H1 (cell line): ENCODE measurements around the gene AHR. TPM values are rescaled to one million over a fixed set of nuclear protein-coding genes. Genes with fewer than 3 reads are reported as not detected.

Experiments used
- CTCF ChIA-PET: fragments of 300-600 bp; sonication (Branson Sonifier 250); formaldehyde crosslinking; loops from one replicate; lab custom pipeline; 2021; ENCODE audit not compliant: partially characterized antibody; lab: Charles Lee
- POLR2A ChIA-PET: fragments of 300-600 bp; sonication (Branson Sonifier 250); formaldehyde crosslinking; loops from one replicate; lab custom pipeline; 2021; ENCODE audit warnings: inconsistent platforms; ENCODE audit not compliant: partially characterized antibody; lab: Charles Lee
- DNase-seq, 2 experiments: peaks; one replicate each; pipeline versions ENCODE4 v3.0.0 to v3.0.0-alpha.2; 2010 to 2022; ENCODE audit warnings: low spot score in 2 of 2, low read depth in 1 of 2, mixed read lengths in 1 of 2
- FAIRE-seq: peaks from 2 replicates; lab custom pipeline; 2011; peaks lifted over from hg19 to GRCh38; lab: Jason Lieb, UNC
- H2AFZ ChIP-seq: 2 replicates; pipeline ENCODE4 v1.8.1; 2012; ENCODE audit warnings: low read length, inconsistent platforms
- H2AK5ac ChIP-seq: 2 replicates; pipeline ENCODE4 v1.6.1; 2013; ENCODE audit warnings: low read depth, low read length
- H2BK120ac ChIP-seq: replicated peaks from 2 replicates; pipeline ENCODE3; 2013; ENCODE audit warnings: low read depth, low read length, inconsistent platforms
- H2BK12ac ChIP-seq: 2 replicates; pipeline ENCODE4 v1.6.1; 2013; ENCODE audit warnings: low read depth, low read length
- H2BK15ac ChIP-seq: 2 replicates; pipeline ENCODE4 v1.6.1; 2013; ENCODE audit warnings: low read length
- H2BK20ac ChIP-seq: 2 replicates; pipeline ENCODE4 v1.6.1; 2013; ENCODE audit warnings: low read length
- H2BK5ac ChIP-seq: 2 replicates; pipeline ENCODE4 v1.6.1; 2013; ENCODE audit warnings: low read depth, low read length
- H3K14ac ChIP-seq: 2 replicates; pipeline ENCODE4 v1.6.1; 2013; ENCODE audit warnings: inconsistent platforms; ENCODE audit not compliant: insufficient read length
- H3K18ac ChIP-seq: 2 replicates; pipeline ENCODE4 v1.6.1; 2013; ENCODE audit warnings: low read length; ENCODE audit errors: extremely low read depth
- H3K23ac ChIP-seq: 2 replicates; pipeline ENCODE4 v1.6.1; 2013; ENCODE audit warnings: inconsistent platforms; ENCODE audit not compliant: insufficient read length
- H3K23me2 ChIP-seq: 2 replicates; pipeline ENCODE4 v1.6.1; 2013; ENCODE audit warnings: low read depth, low read length
- H3K27ac ChIP-seq: 2 replicates; pipeline ENCODE4 v1.6.1; 2011; ENCODE audit warnings: low read depth, low read length, inconsistent platforms
- H3K27me3 ChIP-seq, 4 experiments: replicated peaks in 1 of 4; 1 replicate in 1 of 4; 2 replicates in 3 of 4; pipeline versions ENCODE4 v1.6.1 to v1.8.1; 2011 to 2013; ENCODE audit warnings: low read length in 3 of 4, mild to moderate bottlenecking in 3 of 4, inconsistent platforms in 2 of 4, mixed read lengths in 2 of 4, moderate library complexity in 1 of 4; ENCODE audit not compliant: control insufficient read depth in 3 of 4, insufficient read depth in 3 of 4; ENCODE audit errors: extremely low read depth in 1 of 4
- H3K36me3 ChIP-seq, 4 experiments: 2 replicates each; pipeline versions ENCODE4 v1.6.1 to v1.8.1; 2011 to 2013; ENCODE audit warnings: mild to moderate bottlenecking in 4 of 4, low read length in 3 of 4, moderate library complexity in 2 of 4, control low read depth in 1 of 4, inconsistent platforms in 1 of 4; ENCODE audit not compliant: insufficient read depth in 4 of 4, control insufficient read depth in 2 of 4
- H3K4ac ChIP-seq: replicated peaks from 2 replicates; pipeline ENCODE3; 2013; ENCODE audit warnings: low read length, low read depth, mixed read lengths, inconsistent platforms; ENCODE audit not compliant: insufficient read length
- H3K4me1 ChIP-seq, 4 experiments: replicated peaks in 1 of 4; 1 replicate in 1 of 4; 2 replicates in 3 of 4; pipeline versions ENCODE4 v1.6.1 to v1.8.1; 2011 to 2013; ENCODE audit warnings: low read length in 3 of 4, inconsistent platforms in 2 of 4, mixed read lengths in 1 of 4; ENCODE audit not compliant: insufficient read depth in 4 of 4, control insufficient read depth in 3 of 4
- H3K4me2 ChIP-seq, 2 experiments: 2 replicates each; pipeline versions ENCODE4 v1.6.1 to v1.8.1; 2011 to 2013; ENCODE audit warnings: low read depth in 2 of 2, low read length in 2 of 2, control low read depth in 1 of 2, inconsistent platforms in 1 of 2, mild to moderate bottlenecking in 1 of 2; ENCODE audit not compliant: insufficient read depth in 1 of 2
- H3K4me3 ChIP-seq, 4 experiments: fragments of 200-600, 300-600 bp in 1 of 4; sonication (generic), shearing (Covaris generic), sonication (Bioruptor Twin) in 1 of 4; 2 replicates each; pipeline versions ENCODE4 v1.5.1 to v1.8.1; 2011 to 2016; ENCODE audit warnings: low read length in 4 of 4, low read depth in 3 of 4, control low read depth in 2 of 4, inconsistent platforms in 2 of 4, mild to moderate bottlenecking in 2 of 4, mixed read lengths in 1 of 4, moderate library complexity in 1 of 4; ENCODE audit not compliant: insufficient read depth in 2 of 4; ENCODE audit errors: extremely low read depth in 1 of 4
- H3K56ac ChIP-seq: replicated peaks from 2 replicates; pipeline ENCODE3; 2013; ENCODE audit warnings: low read depth, mild to moderate bottlenecking, mixed read lengths, low read length, inconsistent platforms; ENCODE audit not compliant: insufficient read length
- H3K79me1 ChIP-seq: 2 replicates; pipeline ENCODE4 v1.6.1; 2013; ENCODE audit warnings: low read depth, low read length, control low read depth
- H3K79me2 ChIP-seq, 2 experiments: 2 replicates each; pipeline versions ENCODE4 v1.6.1 to v1.8.1; 2012 to 2013; ENCODE audit warnings: low read length in 2 of 2, mild to moderate bottlenecking in 2 of 2, inconsistent platforms in 1 of 2; ENCODE audit not compliant: insufficient read depth in 2 of 2, control insufficient read depth in 1 of 2
- H3K9ac ChIP-seq, 4 experiments: replicated peaks in 1 of 4; 1 replicate in 1 of 4; 2 replicates in 3 of 4; pipeline versions ENCODE4 v1.6.1 to v1.8.1; 2011 to 2013; ENCODE audit warnings: low read depth in 3 of 4, low read length in 3 of 4, control low read depth in 2 of 4, mild to moderate bottlenecking in 2 of 4, moderate library complexity in 2 of 4, inconsistent platforms in 1 of 4; ENCODE audit errors: extremely low read depth in 1 of 4
- H3K9me3 ChIP-seq, 2 experiments: 2 replicates each; pipeline versions ENCODE4 v1.6.1 to v1.8.1; 2012 to 2013; ENCODE audit warnings: mild to moderate bottlenecking in 2 of 2, moderate library complexity in 2 of 2, control low read depth in 1 of 2, inconsistent platforms in 1 of 2, low read depth in 1 of 2, low read length in 1 of 2, mixed read lengths in 1 of 2; ENCODE audit not compliant: insufficient read depth in 2 of 2
- H4K20me1 ChIP-seq, 2 experiments: replicated peaks in 1 of 2; 2 replicates each; pipeline versions ENCODE3 to v1.8.1; 2011 to 2013; ENCODE audit warnings: inconsistent platforms in 2 of 2, low read length in 2 of 2, mild to moderate bottlenecking in 1 of 2; ENCODE audit not compliant: insufficient read depth in 2 of 2, control insufficient read depth in 1 of 2
- H4K5ac ChIP-seq: 2 replicates; pipeline ENCODE4 v1.6.1; 2013; ENCODE audit warnings: low read length, low read depth, mixed read lengths, inconsistent platforms; ENCODE audit not compliant: insufficient read length
- H4K8ac ChIP-seq: 2 replicates; pipeline ENCODE4 v1.8.0; 2013; ENCODE audit warnings: mild to moderate bottlenecking, moderate library complexity, low read length, inconsistent platforms; ENCODE audit not compliant: insufficient read depth; ENCODE audit errors: extremely low read depth
- H4K91ac ChIP-seq: replicated peaks from 2 replicates; pipeline ENCODE3; 2013; ENCODE audit warnings: low read length, mixed read lengths, inconsistent platforms; ENCODE audit not compliant: insufficient read length
- CBX8 ChIP-seq: fragments of 300-800, 300-1000 bp; sonication (generic); IDR thresholded peaks from 2 replicates; pipeline ENCODE4 v1.7.1; 2016; ENCODE audit warnings: low read depth, low read length, borderline replicate concordance
- CHD2 ChIP-seq: IDR thresholded peaks from 2 replicates; pipeline ENCODE4 v1.6.1; 2012; ENCODE audit warnings: low read length, improper control_type of control experiment
- E2F6 ChIP-seq: IDR thresholded peaks from 2 replicates; pipeline ENCODE4 v1.6.1; 2012; ENCODE audit warnings: inconsistent platforms
- EZH2 ChIP-seq: fragments of 200-600 bp; sonication (generic); IDR thresholded peaks from 2 replicates; pipeline ENCODE4 v1.7.1; 2012; ENCODE audit warnings: low read depth, mild to moderate bottlenecking, moderate library complexity, low read length, inconsistent platforms; ENCODE audit not compliant: severe bottlenecking
- SP1 ChIP-seq: IDR thresholded peaks from 2 replicates; pipeline ENCODE4 v1.6.1; 2011; ENCODE audit warnings: low read depth, low read length
- WGBS, 2 experiments: shearing (Covaris generic) in 1 of 2; methylation state at CpG; one replicate each; pipeline versions ENCODE4 v1.1.6 to v1.1.7; 2013 to 2015; ENCODE audit warnings: low lambda C conversion rate in 2 of 2, mixed read lengths in 2 of 2, inconsistent platforms in 1 of 2, low coverage in 1 of 2, missing lambda C conversion rate in 1 of 2; ENCODE audit not compliant: insufficient replicate concordance in 2 of 2, insufficient coverage in 1 of 2, insufficient read length in 1 of 2; ENCODE audit errors: extremely low coverage in 1 of 2, missing lambda C conversion rate in 1 of 2; 5-methylcytosine and 5-hydroxymethylcytosine counted together
- polyA plus RNA-seq, 7 experiments: library from polyadenylated mRNA; depleted of rRNA in 3 of 7; stranded (reverse) in 5 of 7; unstranded in 2 of 7; fragments of >200 nt in 5 of 7; fragments of 200-250 nt in 2 of 7; gene quantifications; 1 replicate in 5 of 7; 2 replicates in 1 of 7; 4 replicates in 1 of 7; pipeline versions ENCODE4 v1.2.1 to v1.2.3, GENCODE V29; 2011 to 2013; ENCODE audit warnings: missing spikeins in 2 of 7, mixed read lengths in 2 of 7
- total RNA-seq: library from RNA; stranded (reverse); fragmentation: NEBNext Ultra II Directional; extraction: Animal tissue kit (Norgen Biotek cat#: 25700); gene quantifications from 2 replicates; pipeline ENCODE4 v1.2.1, GENCODE V29; 2021
- TF ChIP-seq, protein P1 (sequence below): IDR thresholded peaks from 2 replicates; pipeline ENCODE4 v1.6.1; 2012; ENCODE audit warnings: inconsistent platforms

AHR gene
- total and polyA plus RNA-seq, 2 of the 8 experiments (the other 6 are each of a cell fraction or from before 2014, with no cell fraction given): 1.4 to 9.7 TPM

DNA sequence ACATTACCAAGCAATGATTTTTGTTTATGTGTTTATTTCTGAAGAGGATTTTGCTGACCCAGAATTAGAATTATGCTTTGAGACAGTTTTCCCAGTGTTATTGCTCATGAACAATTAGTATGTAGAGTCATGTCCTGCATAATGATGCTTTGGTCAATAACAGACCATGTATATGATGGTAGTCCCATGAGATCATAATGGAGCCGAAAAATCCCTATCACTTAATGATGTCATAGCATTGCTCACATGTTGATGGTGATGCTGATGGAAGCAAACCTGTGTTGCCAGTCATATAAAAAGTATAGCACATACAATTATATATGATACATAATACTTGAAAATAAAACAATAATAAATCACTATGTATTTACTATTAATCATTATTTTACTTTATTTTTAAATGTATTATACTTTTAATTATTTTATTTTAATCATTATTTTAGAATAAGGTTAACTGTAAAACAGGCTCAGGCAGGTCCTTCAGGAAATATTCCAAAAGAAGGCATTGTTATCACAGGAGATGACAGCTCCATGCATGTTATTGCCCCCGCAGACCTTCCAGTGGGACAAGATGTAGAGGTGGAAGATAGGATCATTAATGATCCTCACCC, 33.5 kb downstream of the AHR start:
- Histone ChIP-seq H2BK5ac (no peak overlapping the region), H2BK15ac (no peak overlapping the region), H2BK120ac (no peak overlapping the region), H3K9ac (no peak overlapping the region), H4K5ac (no peak overlapping the region), H3K4ac (no peak overlapping the region), H3K79me1 (no peaks in the 10 kb centered on the region), H3K4me3 (no peak overlapping the region), H3K27ac (no peak overlapping the region), H3K4me2 (no peak overlapping the region), H2BK12ac (no peak overlapping the region), H3K27me3 (no peaks in the 10 kb centered on the region), H3K9me3 (no peaks in the 10 kb centered on the region), H3K56ac (no peak overlapping the region), H3K79me2 (no peaks in the 10 kb centered on the region), H2BK20ac (no peak overlapping the region), H3K14ac (no peak overlapping the region), H3K23ac (no peak overlapping the region), H4K8ac (no peak overlapping the region), H4K91ac (no peak overlapping the region), H3K18ac (no peak overlapping the region), H4K20me1 (peaks cover 0 to 1% of the 10 kb centered on the region in 2 experiments), H3K4me1 (no peaks in the 10 kb centered on the region), H3K36me3 (peaks cover 0 to 17% (median 2%) of the 10 kb centered on the region in 4 experiments; a peak in 2 of 8 replicates), H2AK5ac (no peak overlapping the region), H2AFZ (no peak overlapping the region), H3K23me2 (no peaks in the 10 kb centered on the region)
- ChIA-PET POLR2A (no interaction called here), CTCF (interaction anchor here (0.5 to 1.3 kb wide), 3 partner anchors 24 to 173 kb away, joined by 3 to 4 read pairs (median 3); no protein-coding TSS in a partner anchor)
- 98% methylated on average over 2 of the region's 2 CpGs; no CpG with 5 or more reads in 1 of the 2 experiments for WGBS, 2 experiments
- DNase-seq (no peak), FAIRE-seq (no peak)
- TF ChIP-seq SP1 (no peak), CBX8 (no peak), E2F6 (no peak), EZH2 (no peak), CHD2 (no peak)
- TF ChIP-seq, protein P1, sequence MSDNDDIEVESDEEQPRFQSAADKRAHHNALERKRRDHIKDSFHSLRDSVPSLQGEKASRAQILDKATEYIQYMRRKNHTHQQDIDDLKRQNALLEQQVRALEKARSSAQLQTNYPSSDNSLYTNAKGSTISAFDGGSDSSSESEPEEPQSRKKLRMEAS: no peak
